RWPE2 (cell line): ENCODE measurements around the gene SNHG17.
A peak's percentile ranks its signal among the peaks of the same experiment; 100 is the strongest.

Experiments
- ATAC-seq: fragments of 200-7000 bp; cut with Tn5 transposase; 3 replicates; pipeline ENCODE4 v1.9.1; 2021; ENCODE audit warnings: low read depth
- DNase-seq: peaks from one replicate; pipeline ENCODE4 v3.0.0-alpha.2; 2020; ENCODE audit warnings: low spot score
- H3K27ac ChIP-seq: fragments of 450-650 bp; 2 replicates; pipeline ENCODE4 v1.5.1; 2017; ENCODE audit warnings: mild to moderate bottlenecking; ENCODE audit not compliant: poor library complexity, severe bottlenecking
- H3K27me3 ChIP-seq: fragments of 250-450 bp; sonication (Bioruptor Pico); 2 replicates; pipeline ENCODE4 v1.5.1; 2021; ENCODE audit warnings: mild to moderate bottlenecking, moderate library complexity; ENCODE audit not compliant: insufficient read depth, poor library complexity, severe bottlenecking
- H3K36me3 ChIP-seq: fragments of 250-450 bp; sonication (Bioruptor Pico); 2 replicates; pipeline ENCODE4 v1.5.1; 2020; ENCODE audit warnings: low read depth, mild to moderate bottlenecking, moderate library complexity
- H3K4me1 ChIP-seq: fragments of 250-450 bp; sonication (Bioruptor Pico); 2 replicates; pipeline ENCODE4 v1.5.1; 2021; ENCODE audit warnings: mild to moderate bottlenecking, moderate library complexity; ENCODE audit not compliant: insufficient read depth, poor library complexity, severe bottlenecking
- H3K4me3 ChIP-seq: fragments of 250-450 bp; sonication (Bioruptor Pico); 2 replicates; pipeline ENCODE4 v1.5.1; 2021; ENCODE audit warnings: mild to moderate bottlenecking, moderate library complexity; ENCODE audit not compliant: severe bottlenecking
- H3K9me3 ChIP-seq: fragments of 250-450 bp; sonication (Bioruptor Pico); 2 replicates; pipeline ENCODE4 v1.5.1; 2021; ENCODE audit warnings: mild to moderate bottlenecking, moderate library complexity; ENCODE audit not compliant: severe bottlenecking
- CTCF ChIP-seq: fragments of 450-650 bp; IDR thresholded peaks from one replicate; pipeline ENCODE4 v1.5.1; 2017; ENCODE audit warnings: mild to moderate bottlenecking, moderate library complexity; ENCODE audit not compliant: poor library complexity, severe bottlenecking

The SNHG17 gene

GRCh38 chr20:38434770-38435554, at the start of gene SNHG17:
Gene SNHG17, minus strand, starts transcription at chr20:38435328.
- H3K4me1 ChIP-seq, result peaks cover 10% of the 10 kb centered on the region
- peak within 1 kb of the TSS; percentile 64 for H3K27ac ChIP-seq
- peak; percentile 100 for TF ChIP-seq CTCF
- no peaks in the 10 kb centered on the region for H3K27me3 ChIP-seq
- H3K4me3 ChIP-seq, result peak within 1 kb of the TSS; percentile 73
- H3K36me3 ChIP-seq, result peaks cover 50% of the 10 kb centered on the region
- no peaks in the 10 kb centered on the region for H3K9me3 ChIP-seq
- DNase-seq (peak; percentile 99), ATAC-seq (peak; percentile 73)

GRCh38 chr20:38479596-38479995, 44.5 kb upstream of the SNHG17 start:
- no peak for DNase-seq
- peaks cover 37% of the 10 kb centered on the region for H3K36me3 ChIP-seq
- H3K27ac ChIP-seq, result no peak overlapping the region
- TF ChIP-seq CTCF, result no peak
- H3K4me3 ChIP-seq, result no peak overlapping the region
- H3K9me3 ChIP-seq, result no peaks in the 10 kb centered on the region
- no peaks in the 10 kb centered on the region for H3K27me3 ChIP-seq
- peaks cover under 1% of the 10 kb centered on the region for H3K4me1 ChIP-seq
- no peak for ATAC-seq

GRCh38 chr20:38477747-38478146, 42.6 kb upstream of the SNHG17 start:
- Histone ChIP-seq H3K36me3 (peaks cover 24% of the 10 kb centered on the region), H3K27ac (no peak overlapping the region), H3K4me3 (no peak overlapping the region), H3K9me3 (no peaks in the 10 kb centered on the region), H3K4me1 (peaks cover 9% of the 10 kb centered on the region), H3K27me3 (no peaks in the 10 kb centered on the region)
- DNase-seq (no peak), ATAC-seq (no peak)
- TF ChIP-seq CTCF, result no peak

GRCh38 chr20:38473367-38473795, 38.3 kb upstream of the SNHG17 start:
- no peak for TF ChIP-seq CTCF
- Histone ChIP-seq H3K4me1 (peaks cover 13% of the 10 kb centered on the region), H3K9me3 (no peaks in the 10 kb centered on the region), H3K36me3 (peaks cover 8% of the 10 kb centered on the region), H3K27ac (peak overlapping the region; percentile 50), H3K4me3 (peak overlapping the region; percentile 96), H3K27me3 (no peaks in the 10 kb centered on the region)
- DNase-seq, result no peak
- ATAC-seq, result no peak
